ENCODE measurements around the gene PIEZO2.

Gene PIEZO2

DNA sequence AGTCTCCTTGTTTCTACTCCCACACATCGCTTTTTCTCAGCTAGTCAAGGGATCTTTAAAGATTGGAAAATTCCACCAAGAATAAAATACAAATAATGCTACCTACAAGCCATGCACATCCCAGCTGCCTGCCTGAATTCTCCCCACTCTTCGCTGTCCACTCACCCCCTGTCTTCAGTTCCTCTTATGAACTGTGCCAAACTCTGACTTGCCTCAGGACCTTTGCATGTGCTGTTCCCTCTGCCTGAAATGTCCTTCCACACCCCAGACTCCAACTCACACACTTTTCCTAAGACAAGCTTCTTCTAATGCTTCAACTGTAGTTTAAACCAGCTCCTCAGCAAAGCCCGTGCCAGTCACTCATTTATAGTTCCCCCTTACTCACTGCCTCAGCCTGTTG, 363.6 kb downstream of the PIEZO2 start:
- TF ChIP-seq, protein P1, sequence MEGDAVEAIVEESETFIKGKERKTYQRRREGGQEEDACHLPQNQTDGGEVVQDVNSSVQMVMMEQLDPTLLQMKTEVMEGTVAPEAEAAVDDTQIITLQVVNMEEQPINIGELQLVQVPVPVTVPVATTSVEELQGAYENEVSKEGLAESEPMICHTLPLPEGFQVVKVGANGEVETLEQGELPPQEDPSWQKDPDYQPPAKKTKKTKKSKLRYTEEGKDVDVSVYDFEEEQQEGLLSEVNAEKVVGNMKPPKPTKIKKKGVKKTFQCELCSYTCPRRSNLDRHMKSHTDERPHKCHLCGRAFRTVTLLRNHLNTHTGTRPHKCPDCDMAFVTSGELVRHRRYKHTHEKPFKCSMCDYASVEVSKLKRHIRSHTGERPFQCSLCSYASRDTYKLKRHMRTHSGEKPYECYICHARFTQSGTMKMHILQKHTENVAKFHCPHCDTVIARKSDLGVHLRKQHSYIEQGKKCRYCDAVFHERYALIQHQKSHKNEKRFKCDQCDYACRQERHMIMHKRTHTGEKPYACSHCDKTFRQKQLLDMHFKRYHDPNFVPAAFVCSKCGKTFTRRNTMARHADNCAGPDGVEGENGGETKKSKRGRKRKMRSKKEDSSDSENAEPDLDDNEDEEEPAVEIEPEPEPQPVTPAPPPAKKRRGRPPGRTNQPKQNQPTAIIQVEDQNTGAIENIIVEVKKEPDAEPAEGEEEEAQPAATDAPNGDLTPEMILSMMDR (IDR thresholded peaks at IDR 0.05; ENCODE audit: low read depth, low read length), result no peak
- no peak for DNase-seq (ENCODE audit: extremely low read depth, low read depth)

DNA sequence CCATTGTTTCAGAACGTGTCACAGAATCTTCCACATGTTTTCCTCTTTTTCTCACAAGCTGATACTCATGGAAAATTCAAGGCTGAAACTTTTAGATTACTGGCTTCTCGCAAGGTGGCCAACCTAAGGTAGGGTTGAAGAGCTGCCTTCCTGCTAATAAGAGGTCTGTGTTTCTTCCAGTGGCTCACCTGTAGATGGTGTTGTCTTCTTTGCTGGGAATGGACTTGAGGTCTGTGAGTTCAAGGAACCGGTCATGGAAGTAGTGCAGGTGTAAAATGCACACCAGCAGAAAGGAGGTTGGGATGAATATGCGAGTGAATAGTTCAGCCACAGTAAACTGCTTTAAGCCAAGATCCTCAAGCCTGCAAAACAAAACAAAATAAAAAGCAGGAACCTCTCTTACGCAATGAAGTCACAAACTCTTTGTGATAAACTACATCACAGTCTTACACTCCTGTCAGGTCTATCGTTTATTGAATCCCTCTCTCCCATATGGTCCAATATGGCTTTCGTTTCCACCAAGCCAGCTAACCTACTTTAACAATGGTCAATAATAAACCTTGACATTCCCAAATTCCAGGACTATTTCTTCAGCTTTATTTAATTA, 364.7 kb downstream of the PIEZO2 start:
- TF ChIP-seq, protein P1 (IDR thresholded peaks at IDR 0.05; ENCODE audit: low read depth, low read length), result no peak
- no peak for DNase-seq (ENCODE audit: extremely low read depth, low read depth)

DNA sequence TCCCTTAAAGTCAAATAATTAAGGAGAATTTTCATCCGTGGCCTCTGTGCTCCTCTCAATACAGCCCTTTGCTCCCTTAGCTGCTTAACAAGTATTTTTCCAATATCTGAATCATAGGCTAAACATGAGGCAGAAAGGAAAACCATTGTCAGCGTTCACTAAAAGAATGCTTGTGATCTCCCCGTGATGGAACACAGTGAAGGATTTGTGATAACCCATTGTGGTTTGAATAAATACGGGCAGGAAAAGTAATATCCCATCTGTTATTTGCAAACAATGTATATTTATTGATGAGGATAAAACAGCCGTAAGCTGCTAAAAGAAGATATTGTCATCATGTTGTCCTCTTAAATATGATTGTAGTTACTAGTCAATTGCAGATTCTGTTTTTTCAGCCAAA, 365.4 kb downstream of the PIEZO2 start:
- TF ChIP-seq, protein P1 (IDR thresholded peaks at IDR 0.05; ENCODE audit: low read depth, low read length), result no peak
- no peak for DNase-seq (ENCODE audit: extremely low read depth, low read depth)

DNA sequence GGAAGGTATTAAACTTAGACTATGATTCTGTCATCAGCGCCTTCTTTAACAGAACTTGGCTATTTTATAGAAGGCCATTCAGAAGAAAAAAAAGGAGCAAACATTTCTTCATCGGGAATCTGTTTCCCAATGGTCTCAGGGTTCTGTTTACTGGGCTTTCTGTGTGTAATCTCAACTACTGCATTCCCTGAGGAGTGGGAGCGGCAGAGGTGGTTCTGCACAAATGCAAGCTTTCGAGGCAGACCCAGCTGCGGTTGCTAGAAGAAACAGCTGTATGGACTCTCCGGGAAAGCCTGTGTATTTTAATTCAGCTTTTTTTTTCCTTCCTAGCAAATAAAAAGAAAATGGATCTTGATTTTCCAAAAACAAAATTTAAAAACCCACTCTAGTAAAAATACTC, 372.9 kb downstream of the PIEZO2 start:
- no peak for DNase-seq (ENCODE audit: extremely low read depth, low read depth)
- TF ChIP-seq, protein P1 (IDR thresholded peaks at IDR 0.05; ENCODE audit: low read depth, low read length), result no peak

DNA sequence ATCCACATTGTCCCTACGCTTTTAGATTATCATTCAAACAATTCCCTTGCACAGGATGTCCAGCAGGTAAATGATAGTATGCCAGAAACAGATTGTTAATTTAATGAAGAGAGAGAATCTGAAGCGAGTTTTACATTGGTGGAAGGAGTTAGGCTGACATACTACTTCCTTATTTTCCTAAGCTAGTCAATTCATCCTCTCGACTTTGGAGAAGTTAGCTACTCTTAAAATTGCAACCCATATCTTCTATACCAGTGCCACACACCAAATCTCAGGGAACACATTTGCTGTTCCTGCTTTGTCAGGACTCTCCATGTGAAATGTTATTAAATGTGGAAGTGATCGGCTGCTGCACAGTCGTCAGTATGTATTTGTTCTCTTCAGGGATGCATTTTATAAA, 374.3 kb downstream of the PIEZO2 start:
- TF ChIP-seq, protein P1 (IDR thresholded peaks at IDR 0.05; ENCODE audit: low read depth, low read length), result no peak
- DNase-seq (ENCODE audit: extremely low read depth, low read depth), result no peak

DNA sequence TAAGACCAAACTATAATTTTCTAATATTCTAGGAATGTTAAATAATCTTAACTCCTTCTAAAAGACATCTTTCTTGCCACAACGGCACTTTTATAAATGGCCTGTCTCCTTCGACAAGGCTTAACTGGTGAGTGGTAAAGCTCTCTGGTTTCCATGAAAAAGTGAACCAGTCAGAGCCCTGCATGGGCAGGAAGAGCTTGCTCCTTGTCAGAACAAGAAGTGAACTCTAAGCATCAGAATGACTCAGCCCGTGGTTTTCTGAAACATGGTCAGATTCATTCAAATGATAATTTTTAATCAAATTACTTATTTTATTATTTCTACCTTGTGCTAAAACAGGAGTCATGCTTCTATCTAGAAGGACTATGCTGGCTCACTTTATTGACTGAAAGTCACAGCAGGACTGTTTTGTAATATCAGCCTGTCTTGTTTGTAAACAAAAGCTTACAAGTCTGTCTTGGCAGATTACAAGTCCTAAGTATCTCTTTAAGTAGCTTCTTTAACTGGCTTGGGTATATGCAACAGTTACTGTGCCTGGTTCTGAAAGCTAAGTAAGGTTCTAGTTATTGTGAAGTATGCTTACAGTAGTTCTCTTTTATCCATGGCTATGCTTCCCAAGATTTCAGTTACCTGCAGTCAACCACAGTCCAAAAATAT, 378.2 kb downstream of the PIEZO2 start:
- no peak for DNase-seq (ENCODE audit: extremely low read depth, low read depth)
- TF ChIP-seq, protein P1 (IDR thresholded peaks at IDR 0.05; ENCODE audit: low read depth, low read length), result no peak

DNA sequence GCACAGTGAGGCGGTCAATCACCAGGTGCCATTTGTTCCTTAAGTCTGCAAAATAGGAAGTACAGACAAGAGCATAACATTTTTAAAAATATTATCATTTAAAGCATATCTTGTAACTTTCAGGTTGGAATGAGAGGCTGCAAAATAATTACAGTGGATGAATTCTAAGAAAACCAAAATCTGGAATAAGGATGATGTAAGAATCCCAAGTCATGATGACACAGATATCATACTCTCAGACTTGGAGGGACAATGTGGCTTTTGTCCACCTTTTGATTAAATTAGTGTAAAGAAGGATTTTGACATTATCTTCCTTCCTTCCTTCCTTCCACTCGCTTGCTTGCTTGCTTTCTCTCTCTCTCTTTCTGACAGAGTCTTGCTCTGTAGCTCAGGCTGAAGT, 379.1 kb downstream of the PIEZO2 start:
- DNase-seq (ENCODE audit: extremely low read depth, low read depth), result no peak
- TF ChIP-seq, protein P1 (IDR thresholded peaks at IDR 0.05; ENCODE audit: low read depth, low read length), result no peak

All from AG09319 (cell line).